ENCODE results near the gene SMC1B.

GRCh38 chr22:45322873-45323525, 90.4 kb downstream of the SMC1B start:
- TF ChIP-seq CTCF (IDR thresholded peaks at IDR 0.05) (no peak), POLR2A (IDR thresholded peaks at IDR 0.05) (no peak), POLR2AphosphoS5 (IDR thresholded peaks at IDR 0.05) (no peak)

Data from gastroesophageal sphincter (tissue), 3 donors.